Measurements from ENCODE around the gene ADAMTSL3.

Gene ADAMTSL3

GRCh38 chr15:83653639-83654378, at the start of gene ADAMTSL3:
Gene ADAMTSL3, plus strand, starts transcription at chr15:83654123. Its CDS starts 1,639 bp downstream, at chr15:83655762.
- no peak for DNase-seq

GRCh38 chr15:83604549-83604948, 49.4 kb upstream of the ADAMTSL3 start:
- no peak for DNase-seq

GRCh38 chr15:83605111-83605945, 48.6 kb upstream of the ADAMTSL3 start:
- no peak for DNase-seq

- DNase-seq: no peak
These were observed 43.8 kb upstream of the ADAMTSL3 start for GRCh38 chr15:83610132-83610531.

- DNase-seq: no peak
These were observed 42.8 kb upstream of the ADAMTSL3 start for GRCh38 chr15:83610901-83611685.

GRCh38 chr15:83612226-83612625, 41.7 kb upstream of the ADAMTSL3 start:
- DNase-seq: no peak

- DNase-seq: no peak
These were observed 40.9 kb upstream of the ADAMTSL3 start for GRCh38 chr15:83612898-83613635.

GRCh38 chr15:83613714-83614113, 40.2 kb upstream of the ADAMTSL3 start:
- DNase-seq: no peak

- DNase-seq: no peak
These were observed 37.1 kb upstream of the ADAMTSL3 start for GRCh38 chr15:83616840-83617239.

GRCh38 chr15:83626171-83626802, 27.6 kb upstream of the ADAMTSL3 start:
- DNase-seq: no peak

GRCh38 chr15:83631534-83631933, 22.4 kb upstream of the ADAMTSL3 start:
- DNase-seq: no peak

- no peak for DNase-seq
These were observed 10.7 kb upstream of the ADAMTSL3 start for GRCh38 chr15:83643201-83643600.

- DNase-seq: no peak
These were observed 9.5 kb upstream of the ADAMTSL3 start for GRCh38 chr15:83644439-83644838.

GRCh38 chr15:83650831-83651230, 3.1 kb upstream of the ADAMTSL3 start:
- DNase-seq: no peak

- DNase-seq: no peak
These were observed 2.4 kb upstream of the ADAMTSL3 start for GRCh38 chr15:83651541-83651940.

- no peak for DNase-seq
These were observed 1.2 kb upstream of the ADAMTSL3 start for GRCh38 chr15:83652626-83653204.

- DNase-seq: no peak
These were observed 660 bp upstream of the ADAMTSL3 start for GRCh38 chr15:83653288-83653638.

GRCh38 chr15:83654379-83655236, 685 bp downstream of the ADAMTSL3 start:
- DNase-seq: no peak

GRCh38 chr15:83655237-83655616, 1.3 kb downstream of the ADAMTSL3 start:
- DNase-seq: no peak

GRCh38 chr15:83656192-83656591, 2.3 kb downstream of the ADAMTSL3 start:
- DNase-seq: no peak
